ENCODE measurements around the gene P4HB. TPM values are rescaled to one million over a fixed set of nuclear protein-coding genes. Genes with fewer than 3 reads are reported as not detected.

P4HB gene
- total RNA-seq, 4 donors from 2014 or later = 685 to 999 (median 839) TPM

- intact Hi-C loops (cut with DNase I; ENCODE audit: low total_unique reads) = no loop called here
- TF ChIP-seq, protein P1, sequence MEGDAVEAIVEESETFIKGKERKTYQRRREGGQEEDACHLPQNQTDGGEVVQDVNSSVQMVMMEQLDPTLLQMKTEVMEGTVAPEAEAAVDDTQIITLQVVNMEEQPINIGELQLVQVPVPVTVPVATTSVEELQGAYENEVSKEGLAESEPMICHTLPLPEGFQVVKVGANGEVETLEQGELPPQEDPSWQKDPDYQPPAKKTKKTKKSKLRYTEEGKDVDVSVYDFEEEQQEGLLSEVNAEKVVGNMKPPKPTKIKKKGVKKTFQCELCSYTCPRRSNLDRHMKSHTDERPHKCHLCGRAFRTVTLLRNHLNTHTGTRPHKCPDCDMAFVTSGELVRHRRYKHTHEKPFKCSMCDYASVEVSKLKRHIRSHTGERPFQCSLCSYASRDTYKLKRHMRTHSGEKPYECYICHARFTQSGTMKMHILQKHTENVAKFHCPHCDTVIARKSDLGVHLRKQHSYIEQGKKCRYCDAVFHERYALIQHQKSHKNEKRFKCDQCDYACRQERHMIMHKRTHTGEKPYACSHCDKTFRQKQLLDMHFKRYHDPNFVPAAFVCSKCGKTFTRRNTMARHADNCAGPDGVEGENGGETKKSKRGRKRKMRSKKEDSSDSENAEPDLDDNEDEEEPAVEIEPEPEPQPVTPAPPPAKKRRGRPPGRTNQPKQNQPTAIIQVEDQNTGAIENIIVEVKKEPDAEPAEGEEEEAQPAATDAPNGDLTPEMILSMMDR (IDR thresholded peaks at IDR 0.05) = no peak
- no peak for TF ChIP-seq POLR2A (IDR thresholded peaks at IDR 0.05)
- 85 to 87% methylated on average over 18 to 19 of the region's 19 CpGs for WGBS, 2 donors
- H3K4me3 ChIP-seq (ENCODE audit: low read depth, poor library complexity, severe bottlenecking) = no peak overlapping the region
- DNase-seq (ENCODE audit: low spot score in 2 of 2) = no peak
Observed at GRCh38 chr17:81898029-81898866, 37.9 kb upstream of the P4HB start.

GRCh38 chr17:81895400-81895799 lies 35.1 kb upstream of the P4HB start:
- 92 to 95% methylated on average over 11 of the region's 11 CpGs for WGBS, 2 donors
- no peak for TF ChIP-seq POLR2A (IDR thresholded peaks at IDR 0.05)
- TF ChIP-seq, protein P1 (IDR thresholded peaks at IDR 0.05) = no peak
- no peak overlapping the region for H3K4me3 ChIP-seq (ENCODE audit: low read depth, poor library complexity, severe bottlenecking)
- intact Hi-C loops (cut with DNase I; ENCODE audit: low total_unique reads) = no loop called here
- DNase-seq (ENCODE audit: low spot score in 2 of 2) = no peak

DNA sequence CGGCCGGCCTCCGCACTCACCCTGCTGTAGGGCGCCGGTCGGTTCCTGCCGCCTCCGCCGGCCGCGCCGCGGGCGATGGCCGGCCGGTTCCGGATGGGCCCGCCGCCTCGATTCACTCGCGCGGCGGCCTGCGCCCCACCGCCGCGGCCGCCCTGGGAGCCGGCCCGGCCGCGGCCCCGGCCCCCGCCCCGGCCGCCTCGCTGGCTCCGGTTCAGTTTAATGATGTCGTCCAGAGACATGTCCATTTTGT lies 30.9 kb upstream of the P4HB start:
- WGBS, 2 donors = 5% methylated on average over 3 of the region's 40 CpGs; no CpG with 5 or more reads in 1 of the 2 donors
- no peak for TF ChIP-seq POLR2A (IDR thresholded peaks at IDR 0.05)
- TF ChIP-seq, protein P1 (IDR thresholded peaks at IDR 0.05) = no peak
- peak overlapping the region; percentile 72 for H3K4me3 ChIP-seq (ENCODE audit: low read depth, poor library complexity, severe bottlenecking)
- DNase-seq (ENCODE audit: low spot score in 2 of 2) = peak in 1 of 2 donors; percentile 83
- intact Hi-C loops (cut with DNase I; ENCODE audit: low total_unique reads) = no loop called here

DNA sequence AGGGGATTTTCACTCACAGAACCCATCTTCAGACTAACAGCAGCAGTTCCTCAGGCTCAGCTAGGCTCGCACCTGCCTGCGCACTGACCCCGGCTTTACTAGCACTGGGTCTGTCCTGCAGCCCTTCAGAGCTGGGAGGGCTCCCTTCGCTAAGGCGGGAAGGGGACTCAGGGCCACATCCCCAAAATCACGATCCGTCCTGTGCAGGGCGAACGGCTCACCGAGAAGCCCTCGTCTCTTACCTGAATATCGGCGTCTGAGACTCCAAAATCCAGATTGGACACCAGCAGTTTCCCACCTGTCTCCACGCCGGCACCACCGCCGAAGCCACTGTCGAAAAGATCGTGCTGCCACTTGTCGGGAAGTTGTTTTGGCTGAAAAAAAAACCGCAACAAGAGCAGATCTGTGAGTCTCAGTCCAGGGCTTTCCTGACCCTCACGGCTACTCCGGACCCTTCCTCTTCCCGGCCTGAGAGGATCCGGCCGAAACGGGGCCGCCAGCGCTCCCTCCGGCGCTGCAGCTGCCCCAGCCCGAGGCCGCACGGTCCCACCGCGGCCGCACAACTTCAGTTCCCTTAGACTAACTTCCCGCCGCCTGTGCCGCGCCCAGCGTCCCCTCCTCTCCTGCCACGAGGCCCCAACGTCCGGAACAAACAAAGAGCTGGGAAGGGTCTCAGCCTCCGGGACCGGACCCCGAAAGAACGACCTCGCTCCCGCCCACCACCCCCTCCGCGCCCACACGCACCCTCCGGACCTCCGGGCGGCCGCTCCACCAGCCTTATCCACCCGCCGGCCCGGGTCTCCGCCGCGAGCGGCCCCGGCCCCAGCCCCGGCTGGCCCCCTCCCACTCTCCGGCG lies 30.3 kb upstream of the P4HB start:
- intact Hi-C loops (cut with DNase I; ENCODE audit: low total_unique reads) = no loop called here
- H3K4me3 ChIP-seq (ENCODE audit: low read depth, poor library complexity, severe bottlenecking) = peak overlapping the region; percentile 72
- TF ChIP-seq POLR2A (IDR thresholded peaks at IDR 0.05) = no peak
- TF ChIP-seq, protein P1 (IDR thresholded peaks at IDR 0.05) = no peak
- WGBS, 2 donors = 7 to 14% methylated on average over 32 to 69 of the region's 69 CpGs
- DNase-seq (ENCODE audit: low spot score in 2 of 2) = peak in 1 of 2 donors; percentile 85

GRCh38 chr17:81889602-81890001 lies 29.3 kb upstream of the P4HB start:
- intact Hi-C loops (cut with DNase I; ENCODE audit: low total_unique reads) = no loop called here
- no peak for DNase-seq (ENCODE audit: low spot score in 2 of 2)
- no peak for TF ChIP-seq POLR2A (IDR thresholded peaks at IDR 0.05)
- TF ChIP-seq, protein P1 (IDR thresholded peaks at IDR 0.05) = no peak
- 89 to 95% methylated on average over 9 of the region's 9 CpGs for WGBS, 2 donors
- no peak overlapping the region for H3K4me3 ChIP-seq (ENCODE audit: low read depth, poor library complexity, severe bottlenecking)

All from lower leg skin (tissue), 4 donors.